HG02884 (cell line): ENCODE results near the gene CPT1B.
"Not testable (repeated sequence)": the region's sequence is repeated elsewhere in the genome, so short reads cannot be mapped to it uniquely, and the experiment has no call there.

Experiments
- ATAC-seq: cut with Tn5 transposase; IDR thresholded peaks from one replicate; pipeline ENCODE4 v1.9.1; 2021; ENCODE audit warnings: mild to moderate bottlenecking, moderate library complexity; ENCODE audit not compliant: unreplicated experiment

The CPT1B gene

GRCh38 chr22:50547263-50547985, 30.8 kb downstream of the CPT1B start:
- ATAC-seq = no peak

- ATAC-seq = no peak
Measured at GRCh38 chr22:50546326-50547262, 31.6 kb downstream of the CPT1B start.

GRCh38 chr22:50545522-50546325, 32.5 kb downstream of the CPT1B start, which contains the start of gene KLHDC7B:
TSS of gene KLHDC7B (plus strand) at chr22:50545899. CDS start at chr22:50546244, 345 bp downstream.
- no peak for ATAC-seq

GRCh38 chr22:50544746-50545253, 33.4 kb downstream of the CPT1B start:
- ATAC-seq = no peak

GRCh38 chr22:50544078-50544745, 34.0 kb downstream of the CPT1B start:
- no peak for ATAC-seq

- no peak for ATAC-seq
Measured at GRCh38 chr22:50542416-50542927, 35.8 kb downstream of the CPT1B start.

- not testable (repeated sequence) for ATAC-seq
Measured at GRCh38 chr22:50541667-50542026, 36.6 kb downstream of the CPT1B start.

GRCh38 chr22:50540381-50540780, 37.8 kb downstream of the CPT1B start:
- ATAC-seq = no peak

- ATAC-seq = no peak
Measured at GRCh38 chr22:50537765-50538164, 40.5 kb downstream of the CPT1B start.

- no peak for ATAC-seq
Measured at GRCh38 chr22:50536226-50536625, 42.0 kb downstream of the CPT1B start.

- ATAC-seq = no peak
Measured at GRCh38 chr22:50535113-50535512, 43.1 kb downstream of the CPT1B start.

GRCh38 chr22:50533856-50534711, 44.1 kb downstream of the CPT1B start:
- ATAC-seq = not testable (repeated sequence)

GRCh38 chr22:50532824-50533796, 45.1 kb downstream of the CPT1B start:
- ATAC-seq = no peak

- no peak for ATAC-seq
Measured at GRCh38 chr22:50531962-50532674, 46.1 kb downstream of the CPT1B start.

GRCh38 chr22:50531546-50531961, 46.7 kb downstream of the CPT1B start:
- no peak for ATAC-seq

- ATAC-seq = no peak
Measured at GRCh38 chr22:50530877-50531545, 47.2 kb downstream of the CPT1B start.

- no peak for ATAC-seq
Measured at GRCh38 chr22:50530580-50530876, 47.7 kb downstream of the CPT1B start.
